NCI-H2196 treated with DMSO at 0.1 percent for 48 hours (cell line): ENCODE results near the gene GNG7.
"Not testable (repeated sequence)": the region's sequence is repeated elsewhere in the genome, so short reads cannot be mapped to it uniquely, and the experiment has no call there.

ENCODE experiments used
- DNase-seq: peaks from one replicate; lab custom pipeline; 2025; ENCODE audit not compliant: unreplicated experiment; lab: John Stamatoyannopoulos, UW

GNG7 gene

DNA sequence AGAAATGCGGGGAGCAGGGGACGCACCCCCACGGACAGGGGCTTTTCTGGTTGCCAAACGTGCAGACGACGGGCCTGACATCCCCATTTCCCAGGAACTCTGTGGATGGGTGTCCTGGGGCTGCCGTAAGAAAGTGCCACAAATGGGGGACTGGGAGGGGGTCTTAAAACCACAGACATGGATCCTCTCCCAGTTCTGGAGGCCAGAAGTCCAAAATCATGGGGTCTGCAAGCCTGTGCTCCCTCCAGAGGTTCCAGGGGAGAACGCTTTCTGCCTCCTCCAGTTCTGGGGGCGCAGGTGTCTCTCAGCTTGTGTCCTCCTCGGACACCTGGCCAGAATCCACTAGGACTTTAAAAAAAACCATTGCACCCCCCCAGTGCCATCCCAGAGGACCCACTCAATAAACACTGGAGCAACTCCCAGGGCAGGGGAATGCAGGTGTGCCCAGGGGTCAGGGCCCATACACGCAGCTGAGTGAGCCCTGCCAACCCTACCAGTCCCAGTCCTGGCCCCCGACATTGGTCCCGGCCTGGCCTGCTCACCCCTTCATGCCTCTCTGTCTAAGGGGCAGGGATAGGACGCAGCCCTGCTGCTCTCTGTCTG lies 122.7 kb downstream of the GNG7 start:
- DNase-seq = no peak

DNA sequence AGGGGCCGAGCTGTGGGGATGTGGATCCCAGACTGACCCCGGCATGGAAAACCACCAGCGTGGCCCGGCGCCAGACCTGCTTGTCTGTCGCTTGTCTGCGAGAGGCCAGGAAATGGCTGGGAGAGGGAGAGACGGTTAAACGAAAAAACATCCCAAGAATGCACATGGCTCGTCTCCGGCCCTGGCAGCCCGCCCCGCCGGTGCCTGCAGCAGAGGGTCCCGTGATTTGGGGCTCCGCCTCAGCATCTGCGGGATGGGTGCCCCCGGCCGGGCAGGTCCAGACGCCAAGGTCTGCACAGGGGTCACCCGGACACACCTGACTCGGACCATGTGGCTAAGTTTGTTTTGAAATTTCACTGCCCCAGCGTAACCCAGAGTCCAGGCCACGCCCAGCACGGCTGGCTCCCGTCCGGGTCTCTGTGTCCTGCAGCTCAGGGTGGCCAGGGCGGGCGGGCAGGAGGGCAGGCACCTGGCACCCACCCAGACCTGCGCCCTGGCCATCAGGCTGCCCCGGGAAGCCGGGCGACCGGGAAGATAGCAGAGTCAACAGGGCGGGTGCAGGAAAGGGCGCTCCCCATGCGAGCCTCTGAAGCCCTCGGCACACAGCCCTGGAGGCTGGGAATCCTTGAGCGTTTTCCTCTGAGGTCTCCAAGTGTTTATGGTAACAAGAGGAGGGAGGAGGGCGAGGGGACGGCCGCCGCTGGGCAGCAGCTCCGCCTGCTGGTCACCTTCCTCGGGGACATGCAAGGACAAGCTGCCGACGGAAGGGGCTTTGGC lies 123.4 kb downstream of the GNG7 start:
- DNase-seq = peak; percentile 54

DNA sequence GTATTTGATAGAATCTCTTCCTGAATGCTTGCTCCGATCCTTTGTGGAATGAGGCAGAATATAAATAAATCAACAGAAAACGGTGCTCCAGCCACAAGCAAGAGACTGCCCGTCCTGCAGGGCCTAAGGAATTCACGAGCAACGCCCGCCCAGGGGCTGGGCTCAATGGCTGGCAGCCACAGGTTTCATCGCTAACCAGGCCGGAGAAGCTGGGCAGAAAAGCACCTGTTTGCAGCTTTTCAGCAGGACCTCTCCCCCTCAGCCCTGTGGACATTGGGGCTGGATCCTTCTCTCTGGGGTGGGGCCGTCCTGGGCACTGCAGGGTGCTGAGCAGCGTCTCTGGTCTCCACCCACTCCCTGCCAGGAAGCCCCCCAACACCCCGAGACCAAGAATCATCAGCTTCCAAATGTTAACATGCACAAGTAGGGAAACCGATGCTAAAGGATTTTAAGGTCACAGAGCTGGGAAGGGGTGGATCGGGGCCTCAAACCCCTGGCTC lies 124.1 kb downstream of the GNG7 start:
- DNase-seq = no peak

- no peak for DNase-seq
Observed at GRCh38 chr19:2577722-2578335, 124.7 kb downstream of the GNG7 start.

DNA sequence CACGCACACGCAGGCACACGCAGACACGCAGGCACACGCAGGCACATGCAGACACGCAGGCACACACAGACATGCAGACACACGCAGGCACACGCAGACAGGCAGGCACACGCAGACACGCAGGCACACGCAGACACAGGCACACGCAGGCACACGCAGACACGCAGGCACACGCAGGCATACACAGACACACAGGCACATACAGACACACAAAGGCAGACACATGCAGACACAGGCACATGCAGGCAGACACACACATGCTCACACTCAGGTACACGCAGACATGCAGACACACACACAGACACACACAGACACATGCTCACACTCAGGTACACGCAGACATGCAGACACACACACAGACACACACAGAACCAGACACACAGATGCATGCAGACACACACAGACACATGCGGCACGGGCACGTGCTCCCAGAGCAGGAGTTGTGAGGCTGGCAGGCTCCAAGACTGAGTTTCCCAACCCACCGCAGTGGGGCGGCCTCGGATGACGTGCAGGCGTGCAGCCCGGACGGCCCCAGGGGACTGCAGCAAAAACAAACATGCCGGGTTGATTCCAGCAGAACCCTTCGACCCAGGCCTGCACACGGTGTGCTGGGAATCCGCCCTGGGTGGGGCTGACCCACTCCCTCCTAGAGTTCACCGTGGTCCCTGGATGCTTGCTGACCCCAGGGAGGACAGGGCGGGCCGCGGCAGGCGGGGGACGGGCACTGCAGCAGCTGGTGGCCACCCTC lies 126.6 kb downstream of the GNG7 start:
- DNase-seq = no peak

- DNase-seq = no peak
Observed at GRCh38 chr19:2574971-2575630, 127.4 kb downstream of the GNG7 start.

DNA sequence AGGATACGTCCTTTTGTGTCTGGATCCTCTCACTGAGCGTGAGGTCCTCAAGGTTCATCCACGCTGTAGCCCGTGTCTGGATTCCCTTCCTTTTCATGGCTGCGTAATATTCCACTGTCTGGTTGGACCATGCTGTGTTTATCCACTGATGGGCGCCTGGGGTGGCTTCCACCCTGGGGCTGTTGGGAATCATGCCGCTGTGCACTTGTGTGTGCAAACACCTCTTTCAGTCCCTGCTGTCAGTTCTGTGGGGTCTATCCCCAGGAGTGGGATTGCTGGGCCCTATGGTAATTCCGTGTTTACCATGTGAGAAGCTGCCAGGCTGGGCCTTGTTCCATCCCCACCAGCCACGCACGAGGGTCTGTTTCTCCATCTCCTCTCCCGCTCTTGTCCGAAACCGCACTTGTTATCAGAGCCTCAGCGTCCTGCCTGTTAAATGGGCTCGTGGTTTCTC lies 128.0 kb downstream of the GNG7 start:
- DNase-seq = no peak

GRCh38 chr19:2573916-2574315 lies 128.6 kb downstream of the GNG7 start:
- DNase-seq = no peak

- not testable (repeated sequence) for DNase-seq
Observed at GRCh38 chr19:2572152-2572551, 130.3 kb downstream of the GNG7 start.

GRCh38 chr19:2569596-2570465 lies 132.7 kb downstream of the GNG7 start:
- DNase-seq = no peak

- DNase-seq = no peak
Observed at GRCh38 chr19:2567996-2568395, 134.5 kb downstream of the GNG7 start.

DNA sequence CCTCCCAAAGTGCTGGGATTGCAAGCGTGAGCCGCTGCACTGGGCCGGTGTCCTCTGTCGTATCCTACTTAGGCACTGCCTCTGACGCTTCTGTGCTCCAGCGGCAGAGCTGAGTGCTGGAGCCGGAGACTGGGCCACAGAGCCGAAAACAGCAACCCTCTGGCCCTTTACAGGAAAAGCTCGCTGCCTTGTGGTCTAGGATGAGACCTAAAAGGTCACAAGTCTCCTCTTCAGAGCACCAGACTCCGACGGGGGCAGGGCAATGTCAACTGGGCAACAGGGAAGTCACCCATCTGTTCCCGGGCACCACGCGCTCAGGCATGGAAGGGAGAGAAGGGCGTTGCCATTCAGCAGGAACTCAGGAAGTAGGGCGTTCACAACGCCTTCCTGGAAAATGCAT lies 134.9 kb downstream of the GNG7 start:
- DNase-seq = no peak

DNA sequence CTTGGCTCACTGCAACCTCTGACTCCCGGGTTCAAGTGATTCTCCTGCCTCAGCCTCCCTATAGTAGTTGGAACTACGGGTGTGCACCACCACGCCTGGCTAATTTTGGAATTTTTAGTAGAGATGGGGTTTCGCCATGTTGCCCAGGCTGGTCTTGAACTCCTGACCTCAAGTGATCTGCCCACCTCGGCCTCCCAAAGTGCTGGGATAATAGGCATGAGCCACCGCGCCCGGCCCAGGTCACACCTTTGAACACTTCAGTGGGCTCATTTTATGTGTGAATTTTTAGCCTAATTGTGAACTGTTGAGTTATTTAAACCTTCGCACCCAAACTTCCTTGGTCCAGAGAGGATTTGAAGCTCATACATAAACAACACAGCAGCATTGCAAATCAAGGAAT lies 138.9 kb downstream of the GNG7 start:
- DNase-seq = not testable (repeated sequence)

GRCh38 chr19:2561895-2562294 lies 140.6 kb downstream of the GNG7 start:
- DNase-seq = no peak

DNA sequence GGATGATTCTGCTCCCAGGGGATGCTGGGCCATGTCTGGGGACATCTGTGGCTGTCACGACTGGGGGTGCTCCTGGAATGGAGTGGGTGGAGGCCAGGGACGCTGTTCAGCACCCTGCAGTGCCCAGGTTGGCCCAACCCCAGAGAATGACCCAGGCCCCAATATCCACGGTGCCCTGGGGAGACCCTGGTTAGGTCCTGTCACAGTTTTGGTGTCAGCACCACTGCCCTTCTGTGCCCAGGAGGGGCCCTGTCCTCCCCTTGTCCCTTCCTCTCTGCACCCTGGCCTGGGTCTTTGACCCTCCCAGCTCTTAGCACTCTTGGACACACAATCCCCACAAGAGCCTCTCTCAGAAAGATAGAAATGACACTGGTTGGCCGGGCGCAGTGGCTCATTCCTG lies 141.3 kb downstream of the GNG7 start:
- no peak for DNase-seq

GRCh38 chr19:2560369-2560768 lies 142.1 kb downstream of the GNG7 start:
- DNase-seq = no peak

- DNase-seq = no peak
Observed at GRCh38 chr19:2558543-2558942, 144.0 kb downstream of the GNG7 start.

- DNase-seq = not testable (repeated sequence)
Observed at GRCh38 chr19:2558131-2558530, 144.4 kb downstream of the GNG7 start.

DNA sequence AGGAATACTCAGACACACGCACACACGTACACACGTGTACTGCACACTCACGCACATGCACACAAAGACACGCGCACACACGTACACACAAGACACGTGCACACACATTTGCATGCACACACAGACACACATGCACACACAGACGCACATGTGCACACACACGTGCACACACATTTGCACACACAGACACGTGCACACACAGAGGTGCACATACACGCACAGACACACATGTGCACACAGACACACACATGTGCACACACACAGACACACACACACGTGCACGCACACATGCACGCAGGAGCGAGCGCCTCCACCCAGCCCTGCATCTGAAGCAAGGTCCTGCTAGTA lies 145.4 kb downstream of the GNG7 start:
- no peak for DNase-seq
